Ectodermal cell (in vitro differentiated cells): Measurements from ENCODE around the gene CDADC1.
"Not testable (repeated sequence)": the region's sequence is repeated elsewhere in the genome, so short reads cannot be mapped to it uniquely, and the experiment has no call there.

Experiments
- H3K27ac ChIP-seq: 2 replicates; pipeline ENCODE4 v1.7.0; 2013; ENCODE audit warnings: mild to moderate bottlenecking, low read depth, low read length; ENCODE audit not compliant: insufficient read depth, poor library complexity, severe bottlenecking
- H3K27me3 ChIP-seq: 2 replicates; pipeline ENCODE4 v1.7.0; 2013; ENCODE audit warnings: mild to moderate bottlenecking, low read length; ENCODE audit not compliant: insufficient read depth, control insufficient read depth, poor library complexity, severe bottlenecking
- H3K36me3 ChIP-seq: one replicate; pipeline ENCODE4 v1.7.0; 2013; ENCODE audit warnings: low read length; ENCODE audit not compliant: control insufficient read depth, insufficient read depth
- H3K4me1 ChIP-seq: one replicate; pipeline ENCODE4 v1.7.0; 2013; ENCODE audit warnings: low read length; ENCODE audit not compliant: control insufficient read depth, insufficient read depth
- H3K4me3 ChIP-seq: 2 replicates; pipeline ENCODE4 v1.7.0; 2013; ENCODE audit warnings: low read depth, low read length, control low read depth; ENCODE audit not compliant: insufficient read depth
- H3K9me3 ChIP-seq: 2 replicates; pipeline ENCODE4 v1.7.0; 2013; ENCODE audit warnings: mild to moderate bottlenecking, low read length, moderate library complexity; ENCODE audit not compliant: control insufficient read depth
- WGBS, 2 experiments: methylation state at CpG; one replicate each; pipeline ENCODE4 v1.1.7; 2013; ENCODE audit warnings: missing lambda C conversion rate in 2 of 2; 5-methylcytosine and 5-hydroxymethylcytosine counted together

The CDADC1 gene

GRCh38 chr13:49326222-49326917 is 78.6 kb downstream of the CDADC1 start:
- no peaks in the 10 kb centered on the region for H3K9me3 ChIP-seq
- H3K4me1 ChIP-seq = no peaks in the 10 kb centered on the region
- WGBS, 2 experiments = 74 to 79% methylated on average over 7 of the region's 7 CpGs
- H3K36me3 ChIP-seq = no peaks in the 10 kb centered on the region
- no peak overlapping the region for H3K4me3 ChIP-seq
- H3K27me3 ChIP-seq = no peaks in the 10 kb centered on the region
- H3K27ac ChIP-seq = no peak overlapping the region

- not testable (repeated sequence) for H3K36me3 ChIP-seq
These were observed 79.4 kb downstream of the CDADC1 start for GRCh38 chr13:49327145-49327544.

GRCh38 chr13:49329831-49330545 is 82.3 kb downstream of the CDADC1 start:
- 85% methylated on average over 8 of the region's 8 CpGs for WGBS, 2 experiments
- Histone ChIP-seq H3K9me3 (no peaks in the 10 kb centered on the region), H3K27me3 (no peaks in the 10 kb centered on the region), H3K36me3 (no peaks in the 10 kb centered on the region), H3K27ac (no peak overlapping the region), H3K4me3 (no peak overlapping the region), H3K4me1 (no peaks in the 10 kb centered on the region)

More at GRCh38 chr13:49327145-49327544, 79.4 kb downstream of the CDADC1 start:
- not testable (repeated sequence) for H3K27ac ChIP-seq, H3K9me3 ChIP-seq, H3K27me3 ChIP-seq, H3K4me1 ChIP-seq, H3K4me3 ChIP-seq
- WGBS, 2 experiments = 90 to 95% methylated on average over 3 of the region's 3 CpGs

- Histone ChIP-seq H3K4me3 (no peak overlapping the region), H3K4me1 (no peaks in the 10 kb centered on the region), H3K36me3 (no peaks in the 10 kb centered on the region), H3K27ac (no peak overlapping the region), H3K9me3 (no peaks in the 10 kb centered on the region), H3K27me3 (no peaks in the 10 kb centered on the region)
- no CpG with 5 or more reads among the region's 1 CpG for WGBS, 2 experiments
These were observed 82.8 kb downstream of the CDADC1 start for GRCh38 chr13:49330546-49330864.

- Histone ChIP-seq H3K4me1 (no peaks in the 10 kb centered on the region), H3K4me3 (no peak overlapping the region), H3K27ac (no peak overlapping the region), H3K27me3 (no peaks in the 10 kb centered on the region), H3K9me3 (no peaks in the 10 kb centered on the region), H3K36me3 (no peaks in the 10 kb centered on the region)
- 93 to 95% methylated on average over 4 of the region's 4 CpGs for WGBS, 2 experiments
These were observed 88.9 kb downstream of the CDADC1 start for GRCh38 chr13:49336655-49337054.

GRCh38 chr13:49340161-49340560 is 92.4 kb downstream of the CDADC1 start:
- H3K27ac ChIP-seq = no peak overlapping the region
- H3K9me3 ChIP-seq = no peaks in the 10 kb centered on the region
- no peaks in the 10 kb centered on the region for H3K4me1 ChIP-seq
- no peaks in the 10 kb centered on the region for H3K27me3 ChIP-seq
- no peak overlapping the region for H3K4me3 ChIP-seq
- WGBS, 2 experiments = 93% methylated on average over 9 of the region's 10 CpGs
- no peaks in the 10 kb centered on the region for H3K36me3 ChIP-seq

- 100% methylated on average over 1 to 2 of the region's 3 CpGs for WGBS, 2 experiments
- Histone ChIP-seq H3K4me1 (no peaks in the 10 kb centered on the region), H3K4me3 (no peak overlapping the region), H3K36me3 (no peaks in the 10 kb centered on the region), H3K9me3 (no peaks in the 10 kb centered on the region), H3K27ac (no peak overlapping the region), H3K27me3 (no peaks in the 10 kb centered on the region)
These were observed 93.8 kb downstream of the CDADC1 start for GRCh38 chr13:49341517-49341916.

GRCh38 chr13:49341941-49342340 is 94.2 kb downstream of the CDADC1 start:
- Histone ChIP-seq H3K9me3 (no peaks in the 10 kb centered on the region), H3K4me1 (no peaks in the 10 kb centered on the region), H3K36me3 (no peaks in the 10 kb centered on the region), H3K27me3 (no peaks in the 10 kb centered on the region), H3K4me3 (no peak overlapping the region), H3K27ac (no peak overlapping the region)

- Histone ChIP-seq H3K27ac (no peak overlapping the region), H3K27me3 (no peaks in the 10 kb centered on the region), H3K4me1 (no peaks in the 10 kb centered on the region), H3K36me3 (no peaks in the 10 kb centered on the region), H3K4me3 (no peak overlapping the region), H3K9me3 (no peaks in the 10 kb centered on the region)
- WGBS, 2 experiments = 95 to 100% methylated on average over 2 of the region's 2 CpGs
These were observed 94.7 kb downstream of the CDADC1 start for GRCh38 chr13:49342454-49342853.
